Lower leg skin (tissue), 3 donors: Measurements from ENCODE around the gene CAMK2G.

Experiments used
- POLR2A ChIP-seq, 2 donors: fragments of 450-650 bp; IDR thresholded peaks; one replicate each; pipeline ENCODE4 v1.6.1; 2016 to 2017; ENCODE audit warnings: antibody characterized with exemption in 2 of 2, mild to moderate bottlenecking in 1 of 2, moderate library complexity in 1 of 2
- TF ChIP-seq, protein P1 (sequence below), 3 donors: fragments of 450-650 bp; IDR thresholded peaks; one replicate each; pipeline ENCODE4 v1.5.1; 2016; ENCODE audit warnings: antibody characterized with exemption in 3 of 3, mild to moderate bottlenecking in 3 of 3, moderate library complexity in 2 of 3

DNA sequence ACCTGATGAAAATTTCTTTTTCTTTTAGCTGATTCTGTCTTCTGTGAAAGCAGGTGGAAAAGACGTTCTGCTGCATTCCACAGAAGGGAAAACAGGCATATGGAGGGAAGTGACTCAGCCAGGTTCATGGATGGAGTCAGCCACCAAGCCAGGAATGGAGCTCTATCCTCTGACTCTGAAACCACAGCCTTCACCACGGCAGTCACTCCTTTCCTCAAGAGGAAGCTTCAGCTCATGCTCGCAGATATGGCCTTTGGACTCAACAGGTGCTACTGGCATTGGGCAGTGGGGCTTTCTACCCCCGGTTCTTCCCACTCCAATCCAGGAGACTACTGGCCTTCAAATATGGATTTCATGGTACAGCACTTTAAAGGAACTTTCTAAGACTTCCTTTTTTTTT lies 25.1 kb upstream of the CAMK2G start:
- TF ChIP-seq, protein P1, sequence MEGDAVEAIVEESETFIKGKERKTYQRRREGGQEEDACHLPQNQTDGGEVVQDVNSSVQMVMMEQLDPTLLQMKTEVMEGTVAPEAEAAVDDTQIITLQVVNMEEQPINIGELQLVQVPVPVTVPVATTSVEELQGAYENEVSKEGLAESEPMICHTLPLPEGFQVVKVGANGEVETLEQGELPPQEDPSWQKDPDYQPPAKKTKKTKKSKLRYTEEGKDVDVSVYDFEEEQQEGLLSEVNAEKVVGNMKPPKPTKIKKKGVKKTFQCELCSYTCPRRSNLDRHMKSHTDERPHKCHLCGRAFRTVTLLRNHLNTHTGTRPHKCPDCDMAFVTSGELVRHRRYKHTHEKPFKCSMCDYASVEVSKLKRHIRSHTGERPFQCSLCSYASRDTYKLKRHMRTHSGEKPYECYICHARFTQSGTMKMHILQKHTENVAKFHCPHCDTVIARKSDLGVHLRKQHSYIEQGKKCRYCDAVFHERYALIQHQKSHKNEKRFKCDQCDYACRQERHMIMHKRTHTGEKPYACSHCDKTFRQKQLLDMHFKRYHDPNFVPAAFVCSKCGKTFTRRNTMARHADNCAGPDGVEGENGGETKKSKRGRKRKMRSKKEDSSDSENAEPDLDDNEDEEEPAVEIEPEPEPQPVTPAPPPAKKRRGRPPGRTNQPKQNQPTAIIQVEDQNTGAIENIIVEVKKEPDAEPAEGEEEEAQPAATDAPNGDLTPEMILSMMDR (IDR thresholded peaks at IDR 0.05) = no peak
- TF ChIP-seq POLR2A (IDR thresholded peaks at IDR 0.05) = no peak
